ENCODE measurements around the gene CERS6.
"Not testable (repeated sequence)": the region's sequence is repeated elsewhere in the genome, so short reads cannot be mapped to it uniquely, and the experiment has no call there.

Gene CERS6

GRCh38 chr2:168744844-168745243 lies 288.8 kb downstream of the CERS6 start:
- no peak for DNase-seq

- DNase-seq: no peak
Measured at GRCh38 chr2:168748461-168748860, 292.4 kb downstream of the CERS6 start.

GRCh38 chr2:168749297-168749696 lies 293.2 kb downstream of the CERS6 start:
- no peak for DNase-seq

GRCh38 chr2:168751104-168751740 lies 295.1 kb downstream of the CERS6 start:
- DNase-seq: no peak

- no peak for DNase-seq
Measured at GRCh38 chr2:168752361-168752760, 296.3 kb downstream of the CERS6 start.

- DNase-seq: no peak
Measured at GRCh38 chr2:168753765-168754329, 297.8 kb downstream of the CERS6 start.

- no peak for DNase-seq
Measured at GRCh38 chr2:168757223-168757622, 301.2 kb downstream of the CERS6 start.

- no peak for DNase-seq
Measured at GRCh38 chr2:168758970-168759820, 303.1 kb downstream of the CERS6 start.

GRCh38 chr2:168765401-168765800 lies 309.3 kb downstream of the CERS6 start:
- no peak for DNase-seq

GRCh38 chr2:168766600-168766999 lies 310.5 kb downstream of the CERS6 start:
- no peak for DNase-seq

GRCh38 chr2:168767258-168767657 lies 311.2 kb downstream of the CERS6 start:
- DNase-seq: no peak

- DNase-seq: not testable (repeated sequence)
Measured at GRCh38 chr2:168768357-168768756, 312.3 kb downstream of the CERS6 start.

GRCh38 chr2:168770796-168771195 lies 314.7 kb downstream of the CERS6 start:
- DNase-seq: no peak

- no peak for DNase-seq
Measured at GRCh38 chr2:168772704-168773103, 316.6 kb downstream of the CERS6 start.

- no peak for DNase-seq
Measured at GRCh38 chr2:168773128-168773527, 317.1 kb downstream of the CERS6 start.

- DNase-seq: peak; percentile 66
Measured at GRCh38 chr2:168773719-168774521, 317.8 kb downstream of the CERS6 start.

GRCh38 chr2:168775837-168776236 lies 319.8 kb downstream of the CERS6 start:
- DNase-seq: no peak

- DNase-seq: no peak
Measured at GRCh38 chr2:168780669-168781071, 324.6 kb downstream of the CERS6 start.

- no peak for DNase-seq
Measured at GRCh38 chr2:168781191-168781817, 325.2 kb downstream of the CERS6 start.

- no peak for DNase-seq
Measured at GRCh38 chr2:168782271-168782670, 326.2 kb downstream of the CERS6 start.

- no peak for DNase-seq
Measured at GRCh38 chr2:168784993-168785392, 328.9 kb downstream of the CERS6 start.

- no peak for DNase-seq
Measured at GRCh38 chr2:168787098-168787781, 331.2 kb downstream of the CERS6 start.
